ENCODE data around the gene FKBP8.

FKBP8 gene

DNA sequence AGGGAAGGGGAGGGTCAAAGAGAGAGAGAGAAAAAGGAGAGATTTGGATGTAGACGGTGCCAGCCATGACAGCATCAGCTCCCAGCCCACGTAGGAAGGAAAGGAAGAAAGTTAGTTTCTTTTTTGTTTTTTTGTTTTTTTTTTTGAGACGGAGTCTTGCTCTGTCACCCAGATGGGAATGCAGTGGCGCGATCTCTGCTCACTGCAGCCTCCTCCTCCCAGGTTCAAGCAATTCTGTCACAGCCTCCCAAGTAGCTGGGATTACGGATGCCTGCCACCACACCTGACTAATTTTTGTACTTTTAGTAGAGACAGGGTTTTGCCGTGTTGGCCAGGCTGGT, 49.1 kb downstream of the FKBP8 start:
- peak overlapping the region in 1 of 2 donors; percentile 18 for H3K27ac ChIP-seq
- TF ChIP-seq, protein P1, sequence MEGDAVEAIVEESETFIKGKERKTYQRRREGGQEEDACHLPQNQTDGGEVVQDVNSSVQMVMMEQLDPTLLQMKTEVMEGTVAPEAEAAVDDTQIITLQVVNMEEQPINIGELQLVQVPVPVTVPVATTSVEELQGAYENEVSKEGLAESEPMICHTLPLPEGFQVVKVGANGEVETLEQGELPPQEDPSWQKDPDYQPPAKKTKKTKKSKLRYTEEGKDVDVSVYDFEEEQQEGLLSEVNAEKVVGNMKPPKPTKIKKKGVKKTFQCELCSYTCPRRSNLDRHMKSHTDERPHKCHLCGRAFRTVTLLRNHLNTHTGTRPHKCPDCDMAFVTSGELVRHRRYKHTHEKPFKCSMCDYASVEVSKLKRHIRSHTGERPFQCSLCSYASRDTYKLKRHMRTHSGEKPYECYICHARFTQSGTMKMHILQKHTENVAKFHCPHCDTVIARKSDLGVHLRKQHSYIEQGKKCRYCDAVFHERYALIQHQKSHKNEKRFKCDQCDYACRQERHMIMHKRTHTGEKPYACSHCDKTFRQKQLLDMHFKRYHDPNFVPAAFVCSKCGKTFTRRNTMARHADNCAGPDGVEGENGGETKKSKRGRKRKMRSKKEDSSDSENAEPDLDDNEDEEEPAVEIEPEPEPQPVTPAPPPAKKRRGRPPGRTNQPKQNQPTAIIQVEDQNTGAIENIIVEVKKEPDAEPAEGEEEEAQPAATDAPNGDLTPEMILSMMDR (IDR thresholded peaks at IDR 0.05): no peak
- no peak for DNase-seq (ENCODE audit: low spot score)
- no peak overlapping the region for H3K4me3 ChIP-seq

DNA sequence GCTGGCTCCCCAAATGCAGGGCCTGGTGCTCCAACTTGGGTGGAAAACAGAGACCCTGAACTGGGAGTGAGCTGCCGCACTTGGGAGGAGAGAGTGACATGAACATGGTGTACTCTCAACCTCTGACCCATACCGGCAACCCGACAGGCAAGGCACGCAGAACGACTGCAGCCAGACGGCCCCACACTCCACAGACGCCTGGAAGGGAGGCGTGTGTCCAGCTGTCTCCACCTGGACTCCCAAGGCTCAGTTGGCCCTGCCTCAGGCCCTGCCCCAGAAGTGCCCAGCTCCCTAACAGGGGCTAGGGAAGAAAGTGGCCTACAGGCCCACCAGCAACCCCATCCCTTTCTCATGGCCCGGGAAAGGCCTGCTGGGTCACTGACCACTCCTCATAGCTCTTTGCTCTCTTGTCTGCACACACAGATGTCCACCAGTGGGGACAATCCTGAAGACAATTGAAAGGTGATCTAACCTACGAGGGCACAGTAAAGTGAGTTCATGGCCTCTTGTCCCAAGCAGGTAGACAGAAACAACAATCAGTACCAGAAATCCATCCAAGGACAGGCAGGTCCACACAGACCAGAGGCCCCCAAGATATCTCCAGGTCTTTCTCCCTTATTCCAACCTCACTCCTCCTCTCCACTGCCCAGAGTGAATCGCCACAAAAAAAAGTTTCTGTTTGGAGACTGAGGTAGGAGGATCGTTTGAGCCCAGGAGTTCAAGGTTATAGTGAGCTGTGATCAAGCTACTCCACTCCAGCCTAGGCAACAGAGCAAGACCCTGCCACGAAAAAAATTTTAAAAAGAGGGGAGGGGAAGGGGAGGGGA, 49.7 kb downstream of the FKBP8 start:
- H3K4me3 ChIP-seq: no peak overlapping the region
- peak overlapping the region in 1 of 2 donors; percentile 17 for H3K27ac ChIP-seq
- TF ChIP-seq, protein P1 (IDR thresholded peaks at IDR 0.05): no peak
- no peak for DNase-seq (ENCODE audit: low spot score)

DNA sequence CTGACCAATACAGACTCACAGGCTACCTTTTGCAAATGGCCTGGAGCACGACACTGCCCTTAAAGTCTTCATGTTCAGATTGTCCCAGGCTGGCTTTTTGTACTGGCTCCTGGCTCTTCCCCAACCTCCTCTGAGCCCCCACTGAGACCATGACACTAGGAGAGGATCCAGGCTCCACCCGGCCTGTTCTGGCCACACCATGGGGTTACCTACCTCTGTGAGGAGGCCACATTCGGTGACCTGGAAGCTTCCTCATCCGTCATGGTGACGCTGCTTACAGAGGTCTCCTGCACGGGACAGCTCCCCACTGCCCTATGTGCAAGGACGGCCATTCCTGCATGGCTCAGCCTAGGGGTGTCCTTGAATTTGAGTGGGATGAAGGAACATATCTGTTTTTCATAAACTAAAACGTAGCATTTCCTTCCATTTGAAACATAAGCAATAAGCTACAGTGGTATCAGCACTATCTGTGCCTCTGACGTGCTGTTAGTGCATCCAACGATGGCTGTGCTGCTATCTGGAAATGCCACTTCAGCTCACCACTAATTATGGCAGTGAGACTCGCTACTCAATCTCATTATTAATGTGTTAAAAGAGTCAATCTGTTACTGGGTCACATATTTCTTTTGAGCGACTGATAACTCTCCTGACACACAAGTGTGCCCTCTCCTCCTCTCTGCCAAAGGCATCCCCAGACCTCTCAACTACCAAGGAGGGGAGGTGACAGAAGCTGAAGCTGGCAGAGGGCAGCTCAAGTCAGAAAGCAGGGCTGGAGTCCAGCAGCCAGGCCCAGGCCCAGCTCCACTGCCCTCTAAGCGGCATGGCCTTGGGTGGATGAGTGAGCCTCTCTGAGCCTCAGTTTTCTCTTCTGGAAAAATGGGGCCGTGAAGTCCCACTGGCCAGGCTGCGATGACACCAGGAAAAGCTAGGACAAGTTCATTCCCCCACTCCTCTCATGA, 51.1 kb downstream of the FKBP8 start:
- no peak overlapping the region for H3K27ac ChIP-seq
- TF ChIP-seq, protein P1 (IDR thresholded peaks at IDR 0.05): no peak
- no peak overlapping the region for H3K4me3 ChIP-seq
- no peak for DNase-seq (ENCODE audit: low spot score)

DNA sequence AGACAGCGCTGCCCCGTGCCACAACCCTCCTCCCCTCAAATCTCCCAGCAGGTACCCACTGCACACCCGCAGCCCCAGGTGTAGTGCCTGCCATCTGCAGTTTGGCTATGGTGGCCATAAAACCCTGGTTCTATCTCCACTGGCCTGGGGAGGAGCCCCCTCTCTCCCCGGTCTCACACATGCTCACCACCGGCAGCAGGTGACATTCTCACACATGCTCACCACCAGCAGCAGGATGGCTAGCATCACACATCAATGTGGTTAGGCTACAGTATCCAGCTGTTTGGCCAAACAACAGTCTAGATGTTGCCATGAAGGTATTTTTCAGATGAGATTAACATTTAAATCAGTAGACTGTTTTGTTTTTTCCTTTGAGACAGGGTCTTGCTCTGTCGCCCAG, 52.6 kb downstream of the FKBP8 start:
- Histone ChIP-seq H3K27ac (no peak overlapping the region), H3K4me3 (no peak overlapping the region)
- DNase-seq (ENCODE audit: low spot score): no peak
- TF ChIP-seq, protein P1 (IDR thresholded peaks at IDR 0.05): no peak

DNA sequence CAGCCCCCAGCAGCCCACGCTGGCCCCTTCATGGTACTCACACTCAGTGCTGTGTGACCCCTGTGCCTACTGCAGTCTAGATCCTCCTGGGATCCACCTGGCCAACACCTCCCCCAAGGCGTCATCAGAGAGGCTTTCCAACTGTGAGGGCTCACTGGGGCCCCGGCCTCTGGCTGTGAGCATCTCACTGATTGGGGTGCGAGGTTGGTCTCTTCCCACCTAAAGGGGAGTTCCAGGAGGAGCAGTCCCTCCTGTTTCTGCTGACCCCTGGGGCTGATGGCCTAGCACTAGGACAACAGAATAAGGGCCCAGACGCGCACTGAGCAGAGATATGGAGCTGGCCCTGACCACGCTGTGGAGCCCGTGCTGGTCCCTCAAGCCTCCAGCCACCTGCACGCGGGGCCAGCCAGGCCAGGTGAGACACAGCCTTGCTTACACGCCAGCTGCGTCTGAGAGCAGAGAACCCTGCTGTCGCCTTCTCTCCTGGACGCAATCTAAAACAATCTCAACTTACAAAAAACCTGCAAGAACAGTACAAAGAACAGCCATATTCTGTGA, 53.7 kb downstream of the FKBP8 start:
- no peak overlapping the region for H3K4me3 ChIP-seq
- TF ChIP-seq, protein P1 (IDR thresholded peaks at IDR 0.05): no peak
- H3K27ac ChIP-seq: no peak overlapping the region
- no peak for DNase-seq (ENCODE audit: low spot score)

DNA sequence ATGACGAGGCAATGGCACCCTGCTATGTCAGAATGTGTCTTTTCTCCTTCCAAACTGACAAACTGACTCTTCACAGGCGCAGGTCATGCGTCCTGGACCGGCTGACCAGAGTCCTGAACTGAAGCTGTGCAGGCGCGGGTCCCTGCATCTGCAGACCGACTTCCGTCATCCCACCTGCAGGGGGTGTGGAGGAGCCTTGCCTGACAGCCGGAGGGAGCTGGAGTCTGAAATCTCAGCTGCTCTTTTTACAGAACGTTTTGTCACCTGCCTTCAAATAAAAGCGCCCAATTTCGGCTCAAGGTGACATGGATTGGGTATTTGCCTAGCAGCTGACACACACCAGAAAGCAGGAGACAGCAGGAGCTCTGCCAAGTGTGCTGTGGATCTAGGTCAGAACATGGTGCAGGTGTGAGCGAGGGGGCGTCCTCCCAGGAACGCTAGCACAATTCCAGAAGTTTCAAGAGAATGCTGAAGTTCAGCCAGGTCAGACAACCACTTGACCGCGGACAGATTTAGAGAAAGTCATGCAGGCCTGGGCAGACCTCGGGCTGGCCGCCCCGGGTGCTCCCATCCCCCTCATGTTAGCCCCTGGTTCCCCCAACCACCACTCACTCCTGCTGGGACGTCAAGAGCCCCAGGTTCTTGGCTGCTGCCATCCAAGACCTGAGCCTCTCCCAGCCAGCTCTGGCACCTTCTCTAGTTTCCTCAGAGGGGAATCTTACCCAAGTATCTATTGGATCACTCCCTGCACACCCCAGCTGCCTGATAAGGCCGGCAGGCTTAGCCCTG, 54.3 kb downstream of the FKBP8 start:
- DNase-seq (ENCODE audit: low spot score): no peak
- TF ChIP-seq, protein P1 (IDR thresholded peaks at IDR 0.05): no peak
- Histone ChIP-seq H3K27ac (no peak overlapping the region), H3K4me3 (no peak overlapping the region)
